ENCODE results near the gene ASIC5.

Gene ASIC5

GRCh38 chr4:155832664-155833063 is 33.4 kb downstream of the ASIC5 start:
- no peak for TF ChIP-seq TAF1 (IDR thresholded peaks at IDR 0.05; ENCODE audit: low read depth)
- no peak for TF ChIP-seq ZBTB7A (IDR thresholded peaks at IDR 0.05; ENCODE audit: low read depth)
- no peak for TF ChIP-seq RAD21 (IDR thresholded peaks at IDR 0.05; ENCODE audit: low read depth)
- no peak for TF ChIP-seq CREB1 (IDR thresholded peaks at IDR 0.05; ENCODE audit: low read depth)
- no peak for TF ChIP-seq EP300 (IDR thresholded peaks at IDR 0.05; ENCODE audit: borderline replicate concordance)

- TF ChIP-seq CREB1 (IDR thresholded peaks at IDR 0.05; ENCODE audit: low read depth) (no peak), TEAD4 (IDR thresholded peaks at IDR 0.05) (no peak), CEBPB (IDR thresholded peaks at IDR 0.05) (no peak), RAD21 (IDR thresholded peaks at IDR 0.05; ENCODE audit: low read depth) (no peak), TAF1 (IDR thresholded peaks at IDR 0.05; ENCODE audit: low read depth) (no peak), EGR1 (IDR thresholded peaks at IDR 0.05) (no peak), ZBTB7A (IDR thresholded peaks at IDR 0.05; ENCODE audit: low read depth) (no peak), YY1 (IDR thresholded peaks at IDR 0.05; ENCODE audit: low read depth) (no peak), TCF12 (IDR thresholded peaks at IDR 0.05; ENCODE audit: low read depth) (no peak), FOXM1 (IDR thresholded peaks at IDR 0.05; ENCODE audit: borderline replicate concordance, low read depth) (no peak), NFIC (IDR thresholded peaks at IDR 0.05) (no peak), EP300 (IDR thresholded peaks at IDR 0.05; ENCODE audit: borderline replicate concordance) (no peak)
- TF ChIP-seq, protein P1, sequence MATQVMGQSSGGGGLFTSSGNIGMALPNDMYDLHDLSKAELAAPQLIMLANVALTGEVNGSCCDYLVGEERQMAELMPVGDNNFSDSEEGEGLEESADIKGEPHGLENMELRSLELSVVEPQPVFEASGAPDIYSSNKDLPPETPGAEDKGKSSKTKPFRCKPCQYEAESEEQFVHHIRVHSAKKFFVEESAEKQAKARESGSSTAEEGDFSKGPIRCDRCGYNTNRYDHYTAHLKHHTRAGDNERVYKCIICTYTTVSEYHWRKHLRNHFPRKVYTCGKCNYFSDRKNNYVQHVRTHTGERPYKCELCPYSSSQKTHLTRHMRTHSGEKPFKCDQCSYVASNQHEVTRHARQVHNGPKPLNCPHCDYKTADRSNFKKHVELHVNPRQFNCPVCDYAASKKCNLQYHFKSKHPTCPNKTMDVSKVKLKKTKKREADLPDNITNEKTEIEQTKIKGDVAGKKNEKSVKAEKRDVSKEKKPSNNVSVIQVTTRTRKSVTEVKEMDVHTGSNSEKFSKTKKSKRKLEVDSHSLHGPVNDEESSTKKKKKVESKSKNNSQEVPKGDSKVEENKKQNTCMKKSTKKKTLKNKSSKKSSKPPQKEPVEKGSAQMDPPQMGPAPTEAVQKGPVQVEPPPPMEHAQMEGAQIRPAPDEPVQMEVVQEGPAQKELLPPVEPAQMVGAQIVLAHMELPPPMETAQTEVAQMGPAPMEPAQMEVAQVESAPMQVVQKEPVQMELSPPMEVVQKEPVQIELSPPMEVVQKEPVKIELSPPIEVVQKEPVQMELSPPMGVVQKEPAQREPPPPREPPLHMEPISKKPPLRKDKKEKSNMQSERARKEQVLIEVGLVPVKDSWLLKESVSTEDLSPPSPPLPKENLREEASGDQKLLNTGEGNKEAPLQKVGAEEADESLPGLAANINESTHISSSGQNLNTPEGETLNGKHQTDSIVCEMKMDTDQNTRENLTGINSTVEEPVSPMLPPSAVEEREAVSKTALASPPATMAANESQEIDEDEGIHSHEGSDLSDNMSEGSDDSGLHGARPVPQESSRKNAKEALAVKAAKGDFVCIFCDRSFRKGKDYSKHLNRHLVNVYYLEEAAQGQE (IDR thresholded peaks at IDR 0.05; ENCODE audit: low read depth) = no peak
- TF ChIP-seq, protein P2, sequence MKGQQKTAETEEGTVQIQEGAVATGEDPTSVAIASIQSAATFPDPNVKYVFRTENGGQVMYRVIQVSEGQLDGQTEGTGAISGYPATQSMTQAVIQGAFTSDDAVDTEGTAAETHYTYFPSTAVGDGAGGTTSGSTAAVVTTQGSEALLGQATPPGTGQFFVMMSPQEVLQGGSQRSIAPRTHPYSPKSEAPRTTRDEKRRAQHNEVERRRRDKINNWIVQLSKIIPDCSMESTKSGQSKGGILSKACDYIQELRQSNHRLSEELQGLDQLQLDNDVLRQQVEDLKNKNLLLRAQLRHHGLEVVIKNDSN (IDR thresholded peaks at IDR 0.05) = no peak
- TF ChIP-seq, protein P3, sequence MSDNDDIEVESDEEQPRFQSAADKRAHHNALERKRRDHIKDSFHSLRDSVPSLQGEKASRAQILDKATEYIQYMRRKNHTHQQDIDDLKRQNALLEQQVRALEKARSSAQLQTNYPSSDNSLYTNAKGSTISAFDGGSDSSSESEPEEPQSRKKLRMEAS (IDR thresholded peaks at IDR 0.05) = no peak
Measured at GRCh38 chr4:155828628-155829027, 37.4 kb downstream of the ASIC5 start.

DNA sequence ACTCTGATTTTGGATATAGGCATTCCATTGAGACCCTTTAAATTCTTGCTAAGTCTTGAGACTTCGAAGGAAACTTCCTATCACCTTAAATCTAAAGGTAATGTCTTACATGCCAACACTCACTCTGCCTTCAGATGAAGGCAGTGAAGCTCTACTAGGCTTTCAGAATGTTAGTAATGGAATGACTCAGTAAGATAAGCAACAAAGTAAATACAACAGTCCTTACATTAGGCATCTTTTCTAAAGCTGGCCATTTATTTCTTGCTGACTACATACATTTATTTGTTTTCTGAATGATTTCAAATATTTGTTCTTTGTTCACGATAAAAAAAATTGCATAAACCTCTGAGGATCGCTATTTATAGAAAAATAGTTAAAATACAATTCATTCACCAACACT is 43.5 kb downstream of the ASIC5 start:
- TF ChIP-seq, protein P2 (IDR thresholded peaks at IDR 0.05) = no peak
- no peak for TF ChIP-seq YY1 (IDR thresholded peaks at IDR 0.05; ENCODE audit: low read depth)

GRCh38 chr4:155820887-155821518 is 45.1 kb downstream of the ASIC5 start:
- TF ChIP-seq NFIC (IDR thresholded peaks at IDR 0.05) (no peak), TAF1 (IDR thresholded peaks at IDR 0.05; ENCODE audit: low read depth) (no peak), FOXM1 (IDR thresholded peaks at IDR 0.05; ENCODE audit: borderline replicate concordance, low read depth) (no peak), CEBPB (IDR thresholded peaks at IDR 0.05) (no peak), YY1 (IDR thresholded peaks at IDR 0.05; ENCODE audit: low read depth) (no peak), EP300 (IDR thresholded peaks at IDR 0.05; ENCODE audit: borderline replicate concordance) (no peak), ZBTB7A (IDR thresholded peaks at IDR 0.05; ENCODE audit: low read depth) (no peak), CREB1 (IDR thresholded peaks at IDR 0.05; ENCODE audit: low read depth) (no peak), TCF12 (IDR thresholded peaks at IDR 0.05; ENCODE audit: low read depth) (no peak), EGR1 (IDR thresholded peaks at IDR 0.05) (no peak), RAD21 (IDR thresholded peaks at IDR 0.05; ENCODE audit: low read depth) (no peak)
- TF ChIP-seq, protein P1 (IDR thresholded peaks at IDR 0.05; ENCODE audit: low read depth) = no peak
- TF ChIP-seq, protein P3 (IDR thresholded peaks at IDR 0.05) = no peak
- TF ChIP-seq, protein P2 (IDR thresholded peaks at IDR 0.05) = no peak

GRCh38 chr4:155819066-155819465 is 47.0 kb downstream of the ASIC5 start:
- no peak for TF ChIP-seq EGR1 (IDR thresholded peaks at IDR 0.05)
- TF ChIP-seq CREB1 (IDR thresholded peaks at IDR 0.05; ENCODE audit: low read depth) = no peak
- TF ChIP-seq FOXM1 (IDR thresholded peaks at IDR 0.05; ENCODE audit: borderline replicate concordance, low read depth) = no peak
- no peak for TF ChIP-seq ZBTB7A (IDR thresholded peaks at IDR 0.05; ENCODE audit: low read depth)
- TF ChIP-seq NFIC (IDR thresholded peaks at IDR 0.05) = no peak
- no peak for TF ChIP-seq RAD21 (IDR thresholded peaks at IDR 0.05; ENCODE audit: low read depth)

GRCh38 chr4:155818639-155819038 is 47.4 kb downstream of the ASIC5 start:
- TF ChIP-seq, protein P3 (IDR thresholded peaks at IDR 0.05) = no peak
- TF ChIP-seq, protein P2 (IDR thresholded peaks at IDR 0.05) = no peak
- TF ChIP-seq EGR1 (IDR thresholded peaks at IDR 0.05) (no peak), RAD21 (IDR thresholded peaks at IDR 0.05; ENCODE audit: low read depth) (no peak), YY1 (IDR thresholded peaks at IDR 0.05; ENCODE audit: low read depth) (no peak), TCF12 (IDR thresholded peaks at IDR 0.05; ENCODE audit: low read depth) (no peak), NFIC (IDR thresholded peaks at IDR 0.05) (no peak), ZBTB7A (IDR thresholded peaks at IDR 0.05; ENCODE audit: low read depth) (no peak), TAF1 (IDR thresholded peaks at IDR 0.05; ENCODE audit: low read depth) (no peak), CEBPB (IDR thresholded peaks at IDR 0.05) (no peak), FOXM1 (IDR thresholded peaks at IDR 0.05; ENCODE audit: borderline replicate concordance, low read depth) (no peak), TEAD4 (IDR thresholded peaks at IDR 0.05) (no peak), CREB1 (IDR thresholded peaks at IDR 0.05; ENCODE audit: low read depth) (no peak), EP300 (IDR thresholded peaks at IDR 0.05; ENCODE audit: borderline replicate concordance) (no peak)
- TF ChIP-seq, protein P1 (IDR thresholded peaks at IDR 0.05; ENCODE audit: low read depth) = no peak
